ENCODE measurements around the gene AIF1L. TPM values are rescaled to one million over a fixed set of nuclear protein-coding genes. Genes with fewer than 3 reads are reported as not detected.

AIF1L gene
- total and polyA plus RNA-seq, 8 donors = 9.3 to 49.2 (median 41.5) TPM

DNA sequence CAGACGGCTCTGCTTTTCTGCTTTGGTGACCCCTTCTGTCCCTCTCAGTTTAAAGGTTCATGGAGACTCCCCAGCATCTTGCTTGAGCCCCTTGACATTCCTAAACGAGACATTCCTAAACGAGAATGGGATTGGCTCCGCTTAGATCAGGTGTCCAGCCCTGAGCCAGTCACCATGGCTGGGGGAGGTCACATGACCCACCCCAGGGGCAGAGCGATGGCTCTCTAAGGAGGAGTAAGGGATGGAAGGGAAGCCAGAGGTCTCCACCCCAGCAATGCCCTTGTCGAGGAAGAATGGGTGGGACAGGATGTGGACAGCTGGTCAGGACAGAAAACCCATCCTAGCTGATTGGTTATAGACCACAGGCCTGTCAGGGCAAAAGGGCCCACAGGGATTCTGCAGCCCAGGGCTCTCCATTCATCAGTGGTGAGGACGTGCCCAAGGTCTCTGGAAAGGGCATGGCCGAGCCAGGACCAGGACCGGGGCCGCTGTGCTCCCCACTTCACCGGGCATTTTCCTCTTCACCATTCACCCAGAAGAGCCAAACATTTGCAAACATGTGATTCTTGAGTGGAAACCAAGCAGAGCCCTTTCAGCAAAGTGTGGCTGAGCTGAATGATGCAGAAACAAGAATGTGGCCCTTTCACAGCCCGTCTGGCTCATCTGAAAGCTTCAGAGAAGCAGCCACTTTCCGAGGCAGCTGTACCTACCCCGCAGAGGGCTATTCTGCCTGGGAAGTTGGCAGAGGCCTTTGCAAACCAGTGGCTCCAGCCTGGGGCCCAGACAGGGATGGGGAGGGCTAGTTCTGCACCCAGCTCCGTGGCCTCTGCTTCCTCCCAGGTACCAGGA, 19.8 kb upstream of the AIF1L start:
- ATAC-seq = no peak
- Histone ChIP-seq H3K27me3 (peaks cover 0 to 9% of the 10 kb centered on the region in 2 donors), H3K4me3 (no peak overlapping the region), H3K36me3 (no peaks in the 10 kb centered on the region), H3K4me1 (no peaks in the 10 kb centered on the region), H3K9me3 (no peaks in the 10 kb centered on the region), H3K27ac (no peak overlapping the region)
- intact Hi-C loops (cut with DNase I) = no loop called here
- DNase-seq = no peak
- no peak for TF ChIP-seq CTCF (IDR thresholded peaks at IDR 0.05)

- ATAC-seq (no peak), DNase-seq (no peak)
- no peak overlapping the region for H3K27ac ChIP-seq
- H3K4me3 ChIP-seq = no peak overlapping the region
- H3K9me3 ChIP-seq = no peaks in the 10 kb centered on the region
- no peaks in the 10 kb centered on the region for H3K27me3 ChIP-seq
- intact Hi-C loops (cut with DNase I) = no loop called here
- H3K4me1 ChIP-seq = no peaks in the 10 kb centered on the region
- no peak for TF ChIP-seq CTCF (IDR thresholded peaks at IDR 0.05)
- no peaks in the 10 kb centered on the region for H3K36me3 ChIP-seq
Observed at GRCh38 chr9:131078427-131079366, 17.6 kb upstream of the AIF1L start.

- ATAC-seq (no peak), DNase-seq (no peak)
- H3K4me1 ChIP-seq = no peaks in the 10 kb centered on the region
- no peak overlapping the region for H3K27ac ChIP-seq
- no peaks in the 10 kb centered on the region for H3K9me3 ChIP-seq
- H3K27me3 ChIP-seq = no peaks in the 10 kb centered on the region
- no peak overlapping the region for H3K4me3 ChIP-seq
- no peaks in the 10 kb centered on the region for H3K36me3 ChIP-seq
- intact Hi-C loops (cut with DNase I) = no loop called here
- TF ChIP-seq CTCF (IDR thresholded peaks at IDR 0.05) = no peak
Observed at GRCh38 chr9:131080589-131080988, 15.7 kb upstream of the AIF1L start.

GRCh38 chr9:131081868-131082267, 14.5 kb upstream of the AIF1L start:
- intact Hi-C loops (cut with DNase I) = no loop called here
- no peak overlapping the region for H3K27ac ChIP-seq

More at GRCh38 chr9:131081868-131082267, 14.5 kb upstream of the AIF1L start:
- no peak for DNase-seq
- no peak for ATAC-seq
- Histone ChIP-seq H3K36me3 (no peaks in the 10 kb centered on the region), H3K27me3 (no peaks in the 10 kb centered on the region), H3K9me3 (no peaks in the 10 kb centered on the region), H3K4me1 (no peaks in the 10 kb centered on the region), H3K4me3 (no peak overlapping the region)
- no peak for TF ChIP-seq CTCF (IDR thresholded peaks at IDR 0.05)

All from left lung (tissue), 10 donors.